Ovary (tissue), 3 donors: ENCODE measurements around the gene LAMA1.
"Not testable (repeated sequence)": the region's sequence is repeated elsewhere in the genome, so short reads cannot be mapped to it uniquely, and the experiment has no call there.

Experiments
- CTCF ChIP-seq, 3 donors: fragments of 450-650 bp in 2 of 3; fragments of 200-600 bp in 1 of 3; IDR thresholded peaks; one replicate each; pipeline versions ENCODE4 v1.5.1 to v1.8.0; 2016 to 2022; ENCODE audit warnings: antibody characterized with exemption in 3 of 3, mild to moderate bottlenecking in 1 of 3
- POLR2A ChIP-seq: fragments of 450-650 bp; IDR thresholded peaks from one replicate; pipeline ENCODE4 v1.6.1; 2017; ENCODE audit warnings: antibody characterized with exemption, mild to moderate bottlenecking, moderate library complexity
- donor health status: DM: no; HTN: no; CAD: no.

- not testable (repeated sequence) for TF ChIP-seq CTCF (IDR thresholded peaks at IDR 0.05); POLR2A
These were observed 179.2 kb downstream of the LAMA1 start for GRCh38 chr18:6938403-6938802.
